T1000 (cell line): Measurements from ENCODE around the gene SMCO1.
"Not testable (repeated sequence)": the region's sequence is repeated elsewhere in the genome, so short reads cannot be mapped to it uniquely, and the experiment has no call there.

Experiments
- DNase-seq: peaks from one replicate; lab custom pipeline; 2025; ENCODE audit warnings: mixed read lengths; lab: John Stamatoyannopoulos, UW

Gene SMCO1

GRCh38 chr3:196521291-196521690 is 6.1 kb upstream of the SMCO1 start:
- DNase-seq, result not testable (repeated sequence)

DNA sequence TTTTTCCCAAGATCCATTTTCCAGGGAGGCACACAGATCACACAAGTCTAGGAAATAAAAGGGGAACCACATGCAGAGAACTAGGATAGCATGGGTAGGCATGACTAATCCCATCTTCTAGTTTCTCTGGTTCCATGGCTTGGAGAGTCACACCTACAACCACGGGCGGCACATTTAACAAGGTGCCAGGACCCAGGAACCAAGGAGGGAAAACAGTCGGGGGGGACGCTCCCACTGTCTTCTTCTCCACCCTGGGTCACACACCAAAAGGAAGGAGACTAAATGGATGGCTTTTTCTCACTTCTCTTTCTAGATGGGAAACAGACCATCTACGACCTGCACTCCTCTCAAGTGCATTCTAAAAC is 4.6 kb upstream of the SMCO1 start:
- DNase-seq, result no peak

DNA sequence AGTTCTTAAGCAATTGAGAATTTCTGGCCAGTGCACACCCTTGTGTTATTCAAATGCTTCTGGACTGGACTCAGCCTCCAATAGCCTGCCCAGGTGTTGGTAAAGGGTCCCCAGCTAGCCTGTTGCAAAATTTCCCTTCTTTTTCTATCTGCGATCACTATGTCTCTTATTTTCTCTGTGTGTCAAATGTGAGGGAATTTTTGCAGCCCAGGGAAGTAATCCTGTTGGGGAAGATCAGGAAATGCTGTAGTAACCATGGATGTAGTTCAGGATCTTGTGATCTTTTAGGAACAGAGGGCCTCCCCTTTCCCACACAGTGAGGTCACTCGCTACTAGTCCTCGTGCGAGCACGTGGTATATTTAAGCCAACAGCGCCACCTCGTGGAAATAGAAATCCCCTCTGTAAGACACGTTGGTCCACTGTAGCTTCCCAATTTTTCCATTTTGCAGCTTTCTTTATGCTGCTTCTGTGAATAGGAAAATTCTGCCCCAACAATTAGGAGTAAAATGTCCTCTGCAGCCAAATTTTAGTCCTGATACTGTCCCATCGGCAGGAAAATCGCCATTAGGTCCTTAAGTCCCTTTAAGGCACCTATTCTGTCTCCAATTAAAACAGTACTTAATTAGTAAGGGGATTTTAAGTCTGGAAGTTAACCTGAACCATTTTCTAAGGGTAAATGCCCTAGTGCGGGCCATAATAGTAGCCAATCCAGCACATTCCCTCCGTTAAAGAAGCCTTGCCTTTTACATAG is 4.0 kb upstream of the SMCO1 start:
- peak; percentile 48 for DNase-seq

GRCh38 chr3:196517919-196518318 is 2.8 kb upstream of the SMCO1 start:
- DNase-seq, result no peak

- no peak for DNase-seq
Measured at GRCh38 chr3:196517162-196517800, 2.1 kb upstream of the SMCO1 start.

DNA sequence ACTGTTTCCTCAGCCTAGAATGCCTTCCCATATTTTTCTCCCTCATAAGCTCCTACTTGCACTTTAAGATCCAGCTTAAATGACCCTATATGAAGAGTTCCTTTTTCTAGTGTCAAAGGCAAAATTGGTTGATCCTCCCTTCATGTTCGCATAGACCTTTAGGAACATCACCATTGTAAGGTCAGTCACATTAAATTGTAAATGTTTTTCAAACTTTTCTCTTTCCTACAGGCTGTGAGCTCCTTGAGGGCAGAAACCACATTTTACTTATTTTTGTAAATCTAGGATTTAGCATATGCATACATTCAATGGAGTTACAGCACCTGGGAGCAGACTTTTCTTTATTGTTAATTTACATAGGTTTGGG is 813 bp downstream of the SMCO1 start:
- DNase-seq, result no peak

GRCh38 chr3:196513697-196514349 is 1.3 kb downstream of the SMCO1 start:
- no peak for DNase-seq

DNA sequence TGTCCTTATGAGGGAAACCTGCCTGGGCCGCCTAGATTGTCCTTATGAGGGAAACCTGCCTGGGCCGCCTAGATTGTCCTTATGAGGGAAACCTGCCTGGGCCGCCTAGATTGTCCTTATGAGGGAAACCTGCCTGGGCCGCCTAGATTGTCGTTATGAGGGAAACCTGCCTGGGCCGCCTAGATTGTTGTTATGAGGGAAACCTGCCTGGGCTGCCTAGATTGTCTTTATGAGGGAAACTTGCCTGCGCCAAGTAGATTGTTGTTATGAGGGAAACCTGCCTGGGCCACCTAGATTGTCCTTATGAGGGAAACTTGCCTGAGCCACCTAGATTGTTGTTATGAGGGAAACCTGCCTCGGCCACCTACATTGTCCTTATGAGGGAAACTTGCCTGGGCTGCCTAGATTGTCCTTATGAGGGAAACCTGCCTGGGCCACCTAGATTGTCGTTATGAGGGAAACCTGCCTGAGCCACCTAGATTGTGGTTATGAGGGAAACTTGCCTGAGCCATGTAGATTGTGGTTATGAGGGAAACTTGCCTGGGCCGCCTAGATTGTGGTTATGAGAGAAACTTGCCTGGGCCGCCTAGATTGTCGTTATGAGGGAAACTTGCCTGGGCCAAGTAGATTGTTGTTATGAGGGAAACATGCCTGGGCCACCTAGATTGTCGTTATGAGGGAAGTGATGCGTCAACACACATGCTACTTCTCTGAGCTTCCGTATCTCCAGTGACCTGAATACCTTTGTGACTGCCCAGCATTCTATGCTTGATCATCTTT is 3.3 kb downstream of the SMCO1 start:
- DNase-seq, result not testable (repeated sequence)

- not testable (repeated sequence) for DNase-seq
Measured at GRCh38 chr3:196511108-196511507, 4.0 kb downstream of the SMCO1 start.

GRCh38 chr3:196506687-196507086 is 8.5 kb downstream of the SMCO1 start:
- DNase-seq, result no peak

DNA sequence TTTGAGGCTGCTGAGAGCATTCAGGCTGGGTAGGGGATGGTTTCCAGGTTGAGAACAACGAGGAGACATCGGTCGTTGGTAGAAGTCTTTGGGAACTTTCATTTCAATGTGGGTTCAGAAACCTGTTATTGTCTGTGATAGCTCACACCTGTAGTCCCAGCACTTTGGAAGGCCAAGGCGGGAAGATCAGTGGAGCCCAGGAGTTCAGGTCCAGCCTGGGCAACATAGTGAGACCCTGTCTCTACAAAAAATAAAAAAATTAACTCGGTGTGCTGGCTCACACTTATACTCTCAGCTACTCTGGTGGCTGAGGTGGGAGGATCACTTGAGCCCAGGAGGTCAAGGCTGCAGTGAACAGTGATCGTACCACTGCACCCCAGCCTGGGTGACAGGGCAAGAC is 10.6 kb downstream of the SMCO1 start:
- no peak for DNase-seq

DNA sequence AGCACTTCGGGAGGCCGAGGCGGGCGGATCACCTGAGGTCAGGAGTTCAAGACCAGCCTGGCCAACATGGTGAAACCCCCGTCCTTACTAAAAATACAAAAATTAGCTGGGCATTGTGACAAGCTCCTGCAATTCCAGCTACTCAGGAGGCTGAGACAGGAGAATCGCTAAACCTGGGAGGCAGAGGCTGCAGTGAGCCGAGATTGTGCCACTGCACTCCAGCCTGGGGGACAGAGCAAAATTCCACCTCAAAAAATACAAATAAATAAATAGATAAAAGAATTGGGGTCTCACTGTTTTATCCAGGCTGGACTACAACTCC is 11.1 kb downstream of the SMCO1 start:
- DNase-seq, result not testable (repeated sequence)

DNA sequence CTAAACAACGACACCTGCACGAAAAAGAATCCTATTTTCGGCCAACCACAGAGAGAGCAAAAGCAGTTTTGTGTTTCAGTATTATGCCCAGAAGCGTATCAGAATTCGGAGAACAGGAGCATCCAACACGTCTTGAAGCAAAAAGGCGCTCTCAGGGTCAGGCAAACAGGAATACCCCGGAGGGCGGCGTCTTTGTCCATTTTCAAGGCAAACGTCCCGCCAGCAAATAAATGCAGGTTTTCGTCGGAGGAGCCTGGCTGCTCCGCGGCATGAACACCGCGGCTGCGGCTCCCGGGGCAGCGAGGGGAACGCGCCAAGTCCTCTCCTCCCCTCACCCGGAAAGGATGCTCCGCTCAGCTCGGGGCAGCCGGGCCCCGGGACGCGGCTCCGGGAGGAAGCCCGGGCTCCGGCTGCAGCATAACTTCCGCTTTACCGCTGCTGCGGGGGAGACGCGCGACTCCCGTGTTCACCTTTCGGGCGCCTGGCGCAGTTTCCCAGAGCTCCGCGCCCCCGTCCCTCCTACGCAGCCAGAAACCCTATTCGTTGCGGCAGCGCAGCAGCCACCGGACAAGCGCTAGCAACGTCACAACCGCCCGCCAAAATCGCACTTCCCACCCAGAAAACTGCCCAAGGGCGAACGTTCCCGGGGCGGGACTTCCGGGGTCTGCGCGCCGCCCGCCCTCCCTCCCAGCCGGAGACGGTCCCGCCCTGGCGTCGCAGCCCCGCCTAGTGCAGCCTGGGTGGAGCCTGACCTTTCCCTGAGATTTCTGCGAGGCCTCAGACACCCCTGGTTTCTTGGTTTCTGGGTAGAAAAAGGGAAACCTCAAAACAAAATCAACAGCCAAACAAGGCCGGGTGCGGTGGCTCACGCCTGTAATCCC is 11.7 kb downstream of the SMCO1 start, which contains the start of gene RNF168:
RNF168 (minus strand) TSS at position 573 of the 881 bp plus-strand sequence. CDS start 595 bp downstream, outside the sequence.
- DNase-seq, result peak; percentile 76

DNA sequence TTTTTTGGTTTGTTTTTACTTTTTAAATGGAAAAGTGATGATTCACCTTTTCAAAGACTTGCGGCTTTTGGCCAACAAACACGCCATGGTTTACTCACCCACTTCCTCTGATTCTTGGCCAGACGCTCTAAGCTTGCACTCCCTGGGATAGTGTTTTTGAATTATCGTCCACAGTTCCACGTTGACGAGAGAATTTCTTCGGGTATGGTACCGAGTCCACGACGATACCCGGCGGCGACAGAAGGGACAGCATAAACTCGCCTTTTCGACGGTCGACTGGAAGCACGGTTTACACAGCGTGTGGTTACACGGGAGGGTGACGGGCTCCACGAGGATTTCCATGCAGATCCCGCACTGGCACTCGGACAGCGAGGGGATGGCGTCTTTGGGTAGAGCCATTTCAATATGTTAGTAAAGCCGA is 12.4 kb downstream of the SMCO1 start:
- DNase-seq, result no peak

- DNase-seq, result no peak
Measured at GRCh38 chr3:196501316-196502044, 13.7 kb downstream of the SMCO1 start.

- DNase-seq, result no peak
Measured at GRCh38 chr3:196499807-196500524, 15.2 kb downstream of the SMCO1 start.

GRCh38 chr3:196499061-196499460 is 16.1 kb downstream of the SMCO1 start:
- DNase-seq, result no peak

- no peak for DNase-seq
Measured at GRCh38 chr3:196498297-196498696, 16.8 kb downstream of the SMCO1 start.

GRCh38 chr3:196496183-196496582 is 19.0 kb downstream of the SMCO1 start:
- no peak for DNase-seq

GRCh38 chr3:196493292-196493691 is 21.9 kb downstream of the SMCO1 start:
- no peak for DNase-seq
